Gastrocnemius medialis (tissue), 4 donors: ENCODE results near the gene SGCD. TPM values are rescaled to one million over a fixed set of nuclear protein-coding genes. Genes with fewer than 3 reads are reported as not detected.

Experiments used
- ATAC-seq, 2 donors: fragments of 150-250 bp; one replicate each; pipeline ENCODE4 v1.9.1; 2016
- DNase-seq, 2 donors: peaks; one replicate each; pipeline ENCODE4 v3.0.0-alpha.2; 2019
- H3K27ac ChIP-seq, 4 donors: fragments of 200-600 bp; sonication (generic); 1 replicate in 1 of 4; 2 replicates in 3 of 4; pipeline ENCODE4 v1.5.1; 2016 to 2018; ENCODE audit warnings: mild to moderate bottlenecking in 2 of 4, moderate library complexity in 1 of 4
- H3K27me3 ChIP-seq, 3 donors: fragments of 200-600 bp; sonication (generic) in 2 of 3; 1 replicate in 1 of 3; 2 replicates in 2 of 3; pipeline versions ENCODE4 v1.5.1 to v1.6.0; 2016 to 2019; ENCODE audit warnings: mild to moderate bottlenecking in 1 of 3, moderate library complexity in 1 of 3
- H3K36me3 ChIP-seq, 2 donors: fragments of 200-600 bp; sonication (generic) in 1 of 2; one replicate each; pipeline ENCODE4 v1.5.1; 2017 to 2018
- H3K4me1 ChIP-seq, 2 donors: fragments of 200-600 bp; sonication (generic) in 1 of 2; one replicate each; pipeline ENCODE4 v1.5.1; 2016 to 2017; ENCODE audit warnings: mild to moderate bottlenecking in 2 of 2
- H3K4me3 ChIP-seq, 4 donors: fragments of 200-600 bp; sonication (generic) in 3 of 4; 1 replicate in 1 of 4; 2 replicates in 3 of 4; pipeline ENCODE4 v1.5.1; 2016 to 2019; ENCODE audit warnings: mild to moderate bottlenecking in 2 of 4
- H3K9me3 ChIP-seq, 3 donors: fragments of 200-600 bp; sonication (generic) in 2 of 3; 1 replicate in 1 of 3; 2 replicates in 2 of 3; pipeline ENCODE4 v1.5.1; 2016 to 2019
- POLR2A ChIP-seq, 2 donors: fragments of 450-650 bp; IDR thresholded peaks; one replicate each; pipeline ENCODE4 v1.6.1; 2017; ENCODE audit warnings: antibody characterized with exemption in 2 of 2, mild to moderate bottlenecking in 2 of 2, moderate library complexity in 2 of 2
- in situ Hi-C, 4 donors: fragments of 200-750 bp; cut with MboI; loops; one replicate each; pipeline versions ENCODE4 v1.15.0 to v1.8.0; 2017; ENCODE audit warnings: low sequenced_read_pairs in 4 of 4
- intact Hi-C: fragments of 100-400 bp; cut with DNase I; formaldehyde crosslinking; loops from one replicate; pipeline ENCODE4 v1.15.1; 2023; ENCODE audit warnings: low total_unique reads
- total RNA-seq, 4 donors: library from RNA; depleted of rRNA; stranded (reverse); fragments of >200 nt; gene quantifications; one replicate each; pipeline versions ENCODE4 v1.1.0 to v1.2.3, GENCODE V29; 2016
- TF ChIP-seq, protein P1 (sequence below), 5 experiments: fragments of 450-650 bp in 3 of 5; fragments of 200-600 bp in 2 of 5; sonication (generic) in 2 of 5; IDR thresholded peaks in 4 of 5; conservative IDR thresholded peaks in 1 of 5; 1 replicate in 4 of 5; 2 replicates in 1 of 5; pipeline ENCODE4 v1.5.1; 2016 to 2019; ENCODE audit warnings: antibody characterized with exemption in 5 of 5, mild to moderate bottlenecking in 3 of 5, moderate library complexity in 3 of 5

The SGCD gene
- total RNA-seq, 4 donors from 2014 or later, result 8.2 to 53.5 (median 35.8) TPM

DNA sequence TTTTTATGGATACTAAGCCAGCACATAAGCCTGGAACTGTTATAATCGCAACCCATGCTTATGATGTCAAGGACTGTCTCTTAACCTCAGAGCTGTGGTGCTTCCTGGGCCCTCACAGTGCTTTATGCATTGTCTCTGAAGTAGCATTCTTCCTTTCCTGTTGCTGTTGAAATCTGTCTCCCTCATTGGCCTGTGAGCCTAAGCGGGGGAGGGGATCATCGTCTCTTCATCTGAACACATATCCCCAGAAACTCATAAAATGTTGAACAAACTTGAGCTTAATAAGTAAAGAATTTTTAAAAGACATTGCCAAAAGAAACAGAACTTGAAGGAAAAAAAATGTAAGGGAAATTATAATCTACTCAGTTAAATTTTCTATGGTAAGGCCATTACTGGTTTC, 80.3 kb downstream of the SGCD start:
- no peak overlapping the region for H3K4me3 ChIP-seq
- intact Hi-C loops (no loop called here), in situ Hi-C loops (no loop called here)
- no peaks in the 10 kb centered on the region for H3K36me3 ChIP-seq
- H3K9me3 ChIP-seq, result no peaks in the 10 kb centered on the region
- no peak for DNase-seq
- no peaks in the 10 kb centered on the region for H3K27me3 ChIP-seq
- TF ChIP-seq, protein P1, sequence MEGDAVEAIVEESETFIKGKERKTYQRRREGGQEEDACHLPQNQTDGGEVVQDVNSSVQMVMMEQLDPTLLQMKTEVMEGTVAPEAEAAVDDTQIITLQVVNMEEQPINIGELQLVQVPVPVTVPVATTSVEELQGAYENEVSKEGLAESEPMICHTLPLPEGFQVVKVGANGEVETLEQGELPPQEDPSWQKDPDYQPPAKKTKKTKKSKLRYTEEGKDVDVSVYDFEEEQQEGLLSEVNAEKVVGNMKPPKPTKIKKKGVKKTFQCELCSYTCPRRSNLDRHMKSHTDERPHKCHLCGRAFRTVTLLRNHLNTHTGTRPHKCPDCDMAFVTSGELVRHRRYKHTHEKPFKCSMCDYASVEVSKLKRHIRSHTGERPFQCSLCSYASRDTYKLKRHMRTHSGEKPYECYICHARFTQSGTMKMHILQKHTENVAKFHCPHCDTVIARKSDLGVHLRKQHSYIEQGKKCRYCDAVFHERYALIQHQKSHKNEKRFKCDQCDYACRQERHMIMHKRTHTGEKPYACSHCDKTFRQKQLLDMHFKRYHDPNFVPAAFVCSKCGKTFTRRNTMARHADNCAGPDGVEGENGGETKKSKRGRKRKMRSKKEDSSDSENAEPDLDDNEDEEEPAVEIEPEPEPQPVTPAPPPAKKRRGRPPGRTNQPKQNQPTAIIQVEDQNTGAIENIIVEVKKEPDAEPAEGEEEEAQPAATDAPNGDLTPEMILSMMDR (IDR thresholded peaks at IDR 0.05 in 4 of 5, conservative IDR thresholded peaks at IDR 0.05 in 1 of 5), result no peak
- TF ChIP-seq POLR2A (IDR thresholded peaks at IDR 0.05), result no peak
- no peak for ATAC-seq
- H3K4me1 ChIP-seq, result peaks cover 24 to 56% of the 10 kb centered on the region in 2 donors
- no peak overlapping the region for H3K27ac ChIP-seq

DNA sequence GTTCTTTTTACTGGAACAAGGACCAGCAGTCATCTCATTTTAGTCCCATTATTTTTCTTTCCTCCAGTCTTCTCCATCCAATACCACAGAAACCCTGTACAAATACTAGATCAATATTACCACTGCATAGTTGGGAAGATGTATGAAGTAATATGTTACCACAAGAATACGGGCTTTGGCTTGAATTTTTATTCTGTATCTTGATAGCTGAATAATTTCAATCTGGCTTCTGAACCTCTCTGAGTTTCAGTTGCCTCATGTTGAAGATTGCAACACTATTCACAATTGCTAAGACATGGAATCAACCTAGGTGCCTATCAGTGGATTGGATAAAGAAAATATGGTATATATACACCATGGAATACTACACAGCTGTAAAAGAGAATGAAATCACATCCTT, 82.9 kb downstream of the SGCD start:
- in situ Hi-C loops, result no loop called here
- TF ChIP-seq, protein P1 (IDR thresholded peaks at IDR 0.05 in 4 of 5, conservative IDR thresholded peaks at IDR 0.05 in 1 of 5), result no peak
- TF ChIP-seq POLR2A (IDR thresholded peaks at IDR 0.05), result no peak
- intact Hi-C loops, result no loop called here
- Histone ChIP-seq H3K27ac (no peak overlapping the region), H3K4me3 (no peak overlapping the region), H3K27me3 (no peaks in the 10 kb centered on the region), H3K9me3 (no peaks in the 10 kb centered on the region), H3K36me3 (no peaks in the 10 kb centered on the region), H3K4me1 (peaks cover 24 to 57% of the 10 kb centered on the region in 2 donors)
- ATAC-seq, result peak in 1 of 2 donors; percentile 26
- DNase-seq, result no peak

DNA sequence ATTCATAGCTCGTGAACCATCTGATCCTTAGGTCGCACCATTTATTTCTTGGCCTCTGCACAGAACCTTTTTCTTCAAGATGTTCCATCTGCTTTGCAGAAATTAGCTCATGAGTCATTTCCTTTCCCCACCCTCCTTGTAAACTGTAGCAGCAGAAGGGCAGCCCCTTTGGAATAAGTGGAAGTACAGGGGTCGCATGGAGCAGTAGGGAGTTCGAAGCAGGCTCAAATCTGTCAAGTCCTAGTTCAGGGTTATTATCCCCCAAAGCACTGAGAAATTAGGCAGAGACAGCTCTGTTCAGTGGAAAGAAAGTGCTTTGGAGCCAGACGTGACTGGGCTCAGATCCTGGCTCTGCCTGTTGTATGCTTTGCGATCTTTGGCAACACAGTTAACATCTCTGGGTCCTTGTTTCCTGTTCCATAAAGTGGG, 84.2 kb downstream of the SGCD start:
- no peaks in the 10 kb centered on the region for H3K27me3 ChIP-seq
- no peaks in the 10 kb centered on the region for H3K36me3 ChIP-seq
- no peak for TF ChIP-seq POLR2A (IDR thresholded peaks at IDR 0.05)
- TF ChIP-seq, protein P1 (IDR thresholded peaks at IDR 0.05 in 4 of 5, conservative IDR thresholded peaks at IDR 0.05 in 1 of 5), result no peak
- DNase-seq (no peak), ATAC-seq (peak; percentile 64 to 70)
- H3K4me3 ChIP-seq, result peak overlapping the region in 1 of 4 donors; percentile 10
- intact Hi-C loops (no loop called here), in situ Hi-C loops (no loop called here)
- H3K27ac ChIP-seq, result peak overlapping the region; percentile 13 to 70 (median 56)
- no peaks in the 10 kb centered on the region for H3K9me3 ChIP-seq
- H3K4me1 ChIP-seq, result peaks cover 17 to 43% of the 10 kb centered on the region in 2 donors

DNA sequence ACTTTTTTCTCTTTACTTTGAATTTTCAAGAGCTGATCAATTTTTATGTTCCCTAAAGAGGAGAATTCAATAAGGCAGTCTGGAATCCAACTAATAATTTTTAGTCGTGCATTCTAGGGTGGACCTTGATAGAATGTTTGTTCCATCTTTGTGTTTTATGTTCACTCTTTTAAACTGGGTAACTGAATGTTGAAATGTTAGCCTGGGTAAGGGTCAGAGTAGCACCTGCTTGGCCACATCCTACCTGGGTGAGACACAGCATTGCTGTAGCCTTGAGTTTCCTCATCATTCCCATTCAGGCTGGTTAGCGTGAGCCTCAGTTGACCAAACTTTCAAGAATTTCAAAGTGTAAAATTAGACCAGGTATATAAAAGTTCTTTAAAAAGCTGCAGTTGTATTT, 85.0 kb downstream of the SGCD start:
- H3K4me3 ChIP-seq, result no peak overlapping the region
- TF ChIP-seq, protein P1 (IDR thresholded peaks at IDR 0.05 in 4 of 5, conservative IDR thresholded peaks at IDR 0.05 in 1 of 5), result no peak
- no peak for TF ChIP-seq POLR2A (IDR thresholded peaks at IDR 0.05)
- intact Hi-C loops, result no loop called here
- DNase-seq, result no peak
- in situ Hi-C loops, result no loop called here
- no peak for ATAC-seq
- no peaks in the 10 kb centered on the region for H3K27me3 ChIP-seq
- H3K4me1 ChIP-seq, result peaks cover 17 to 48% of the 10 kb centered on the region in 2 donors
- H3K27ac ChIP-seq, result peak overlapping the region; percentile 23 to 70 (median 56)
- H3K36me3 ChIP-seq, result no peaks in the 10 kb centered on the region
- H3K9me3 ChIP-seq, result no peaks in the 10 kb centered on the region

DNA sequence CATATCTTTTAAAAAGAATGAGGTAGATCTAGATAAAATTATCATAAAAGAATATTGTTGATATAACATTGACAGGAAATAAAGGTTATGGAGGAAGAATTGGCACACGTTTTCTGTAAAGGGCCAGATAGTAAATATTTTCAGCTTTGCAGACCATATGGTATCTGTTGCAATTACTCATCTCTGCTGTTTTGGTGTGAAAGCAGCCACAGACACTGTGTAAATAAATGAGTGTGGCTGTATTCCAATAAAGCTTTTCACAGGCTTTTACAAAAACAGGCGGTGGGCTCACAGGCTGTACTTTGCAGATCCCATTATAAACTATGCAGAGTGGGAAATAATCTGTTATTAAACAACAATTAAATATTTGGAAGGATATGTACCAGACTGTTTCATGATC, 87.4 kb downstream of the SGCD start:
- no peaks in the 10 kb centered on the region for H3K27me3 ChIP-seq
- H3K4me3 ChIP-seq, result no peak overlapping the region
- DNase-seq (no peak), ATAC-seq (no peak)
- peaks cover 28 to 56% of the 10 kb centered on the region in 2 donors for H3K4me1 ChIP-seq
- TF ChIP-seq, protein P1 (IDR thresholded peaks at IDR 0.05 in 4 of 5, conservative IDR thresholded peaks at IDR 0.05 in 1 of 5), result no peak
- no peak for TF ChIP-seq POLR2A (IDR thresholded peaks at IDR 0.05)
- H3K36me3 ChIP-seq, result no peaks in the 10 kb centered on the region
- H3K9me3 ChIP-seq, result no peaks in the 10 kb centered on the region
- no peak overlapping the region for H3K27ac ChIP-seq
- in situ Hi-C loops (no loop called here), intact Hi-C loops (no loop called here)
